ENCODE results near the gene MUC2.

DNA sequence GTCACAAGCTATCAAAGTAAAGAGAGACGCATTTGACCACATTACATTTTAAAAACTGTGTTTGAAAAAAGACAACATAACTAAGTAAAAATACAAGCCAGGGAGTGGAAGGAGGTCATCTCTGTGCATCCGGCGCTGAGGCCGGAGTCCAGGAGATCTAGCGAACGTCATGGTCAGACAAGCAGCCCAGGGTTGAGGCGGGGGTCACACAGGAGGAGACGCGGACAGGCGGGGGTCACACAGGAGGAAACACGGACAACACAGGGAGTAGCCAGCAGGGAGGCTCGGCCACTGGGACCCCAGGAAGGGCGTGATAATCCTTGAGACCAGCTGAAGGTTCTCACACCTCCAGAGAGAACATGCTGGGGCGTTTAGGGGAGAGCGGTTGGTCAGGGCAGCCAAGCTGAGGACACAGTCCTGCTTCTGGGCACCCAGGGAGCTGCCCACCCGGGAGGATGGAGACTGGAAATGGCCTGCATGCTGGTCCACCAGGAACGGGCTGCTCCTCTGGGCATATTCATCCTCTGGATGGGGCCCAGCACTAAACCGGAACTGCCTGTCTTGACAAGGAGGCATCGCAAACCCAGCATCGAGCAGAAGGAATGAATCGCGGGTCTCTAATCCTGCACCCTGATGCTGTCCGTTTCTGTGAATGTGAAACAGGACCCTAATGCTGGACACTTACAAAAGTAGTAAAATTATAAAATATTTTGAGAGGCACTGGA, 42.2 kb downstream of the MUC2 start:
- no peak for TF ChIP-seq CTCF (IDR thresholded peaks at IDR 0.05)
- no peak for TF ChIP-seq POLR2A (IDR thresholded peaks at IDR 0.05)
- TF ChIP-seq EP300 (IDR thresholded peaks at IDR 0.05) = no peak
